Neuronal stem cell (in vitro differentiated cells): ENCODE data around the gene AZU1.
A peak's percentile ranks its signal among the peaks of the same experiment; 100 is the strongest.

Source experiments
- DNase-seq: peaks from one replicate; pipeline ENCODE4 v3.0.0-alpha.2; 2013; ENCODE audit warnings: low spot score
- H2AFZ ChIP-seq: one replicate; pipeline ENCODE4 v1.6.1; 2013; ENCODE audit warnings: mild to moderate bottlenecking, low read length, inconsistent platforms
- H2AK5ac ChIP-seq: 2 replicates; pipeline ENCODE4 v1.6.1; 2013; ENCODE audit warnings: low read depth, mild to moderate bottlenecking, inconsistent platforms, low read length, moderate library complexity, mixed read lengths
- H2BK120ac ChIP-seq: 2 replicates; pipeline ENCODE4 v1.6.1; 2013; ENCODE audit warnings: low read depth, mild to moderate bottlenecking, inconsistent platforms, low read length, moderate library complexity, mixed read lengths
- H2BK12ac ChIP-seq: one replicate; pipeline ENCODE4 v1.6.1; 2013; ENCODE audit warnings: low read length, inconsistent platforms
- H2BK15ac ChIP-seq: 2 replicates; pipeline ENCODE4 v1.6.1; 2013; ENCODE audit warnings: mild to moderate bottlenecking, low read length, inconsistent platforms, mixed read lengths
- H2BK5ac ChIP-seq: one replicate; pipeline ENCODE4 v1.6.1; 2013; ENCODE audit warnings: inconsistent platforms, mild to moderate bottlenecking, low read length, moderate library complexity
- H3K14ac ChIP-seq: one replicate; pipeline ENCODE4 v1.6.1; 2013; ENCODE audit warnings: low read length, inconsistent platforms
- H3K18ac ChIP-seq: 2 replicates; pipeline ENCODE4 v1.6.1; 2013; ENCODE audit warnings: low read length, inconsistent platforms
- H3K23ac ChIP-seq: 2 replicates; pipeline ENCODE4 v1.6.1; 2013; ENCODE audit warnings: low read depth, mild to moderate bottlenecking, mixed read lengths, low read length, inconsistent platforms; ENCODE audit not compliant: poor library complexity
- H3K27ac ChIP-seq: replicated peaks from 3 replicates; pipeline ENCODE4 v1.5.1; 2013; ENCODE audit warnings: low read length, inconsistent platforms
- H3K27me3 ChIP-seq, 3 experiments: 2 replicates each; pipeline ENCODE4 v1.6.1; 2013; ENCODE audit warnings: low read length in 3 of 3, mild to moderate bottlenecking in 2 of 3, inconsistent platforms in 1 of 3, low read depth in 1 of 3, mixed read lengths in 1 of 3, moderate library complexity in 1 of 3; ENCODE audit not compliant: control insufficient read depth in 3 of 3, insufficient read depth in 3 of 3
- H3K36me3 ChIP-seq, 2 donors: replicated peaks in 1 of 2; 2 replicates each; pipeline ENCODE4 v1.6.1; 2013; ENCODE audit warnings: low read length in 2 of 2; ENCODE audit not compliant: control insufficient read depth in 2 of 2, insufficient read depth in 2 of 2
- H3K4ac ChIP-seq: 2 replicates; pipeline ENCODE4 v1.6.1; 2013; ENCODE audit warnings: inconsistent platforms, mild to moderate bottlenecking, low read length, moderate library complexity
- H3K4me1 ChIP-seq, 2 donors: 1 replicate in 1 of 2; 2 replicates in 1 of 2; pipeline ENCODE4 v1.6.1; 2013; ENCODE audit warnings: low read length in 2 of 2, low read depth in 1 of 2; ENCODE audit not compliant: control insufficient read depth in 2 of 2, insufficient read depth in 1 of 2
- H3K4me2 ChIP-seq: one replicate; pipeline ENCODE4 v1.6.1; 2013; ENCODE audit warnings: mild to moderate bottlenecking, low read length, inconsistent platforms; ENCODE audit not compliant: insufficient read depth, poor library complexity, severe bottlenecking
- H3K4me3 ChIP-seq, 2 donors: 2 replicates each; pipeline ENCODE4 v1.5.1; 2013; ENCODE audit warnings: low read length in 2 of 2, mild to moderate bottlenecking in 2 of 2, inconsistent platforms in 1 of 2, moderate library complexity in 1 of 2
- H3K79me1 ChIP-seq: one replicate; pipeline ENCODE4 v1.6.1; 2013; ENCODE audit warnings: low read depth, mild to moderate bottlenecking, inconsistent platforms, low read length, moderate library complexity
- H3K9ac ChIP-seq: one replicate; pipeline ENCODE4 v1.6.1; 2013; ENCODE audit warnings: mild to moderate bottlenecking, low read depth, low read length, inconsistent platforms; ENCODE audit not compliant: poor library complexity
- H3K9me3 ChIP-seq, 2 donors: replicated peaks in 1 of 2; 2 replicates each; pipeline versions ENCODE3 to v1.6.1; 2013; ENCODE audit warnings: low read length in 2 of 2, mild to moderate bottlenecking in 2 of 2, inconsistent platforms in 1 of 2, low read depth in 1 of 2, mixed read lengths in 1 of 2, moderate library complexity in 1 of 2; ENCODE audit not compliant: control insufficient read depth in 2 of 2, insufficient read depth in 1 of 2
- H4K8ac ChIP-seq: one replicate; pipeline ENCODE4 v1.6.1; 2013; ENCODE audit warnings: low read depth, mild to moderate bottlenecking, inconsistent platforms, low read length, moderate library complexity
- H4K91ac ChIP-seq: one replicate; pipeline ENCODE4 v1.6.1; 2013; ENCODE audit warnings: low read length, low read depth, mild to moderate bottlenecking, inconsistent platforms; ENCODE audit not compliant: poor library complexity
- WGBS, 2 donors: extraction: QIAGEN DNeasy Blood & Tissue Kit; methylation state at CpG; one replicate each; pipeline ENCODE4 v1.1.7; 2013; ENCODE audit warnings: missing lambda C conversion rate in 2 of 2, mixed read lengths in 1 of 2; ENCODE audit not compliant: insufficient read length in 2 of 2, insufficient replicate concordance in 1 of 2; ENCODE audit errors: extremely low coverage in 2 of 2; 5-methylcytosine and 5-hydroxymethylcytosine counted together

Gene AZU1

GRCh38 chr19:805166-805551, 22.5 kb upstream of the AZU1 start:
- Histone ChIP-seq H2BK12ac (no peak overlapping the region), H3K4me1 (peaks cover 10 to 24% of the 10 kb centered on the region in 2 donors), H2AFZ (no peak overlapping the region), H4K91ac (no peak overlapping the region), H2AK5ac (no peak overlapping the region), H3K4ac (no peak overlapping the region), H3K4me2 (peak overlapping the region; percentile 11), H3K4me3 (no peak overlapping the region), H2BK15ac (no peak overlapping the region), H3K27ac (no peak overlapping the region), H3K9me3 (no peaks in the 10 kb centered on the region), H2BK5ac (no peak overlapping the region), H3K9ac (peak overlapping the region; percentile 21), H3K23ac (peak overlapping the region; percentile 55), H3K18ac (peak overlapping the region; percentile 28), H3K14ac (no peak overlapping the region), H2BK120ac (peak overlapping the region; percentile 61), H3K27me3 (no peaks in the 10 kb centered on the region), H4K8ac (no peak overlapping the region), H3K36me3 (peaks cover 80 to 100% of the 10 kb centered on the region in 2 donors), H3K79me1 (peaks cover 46% of the 10 kb centered on the region)
- DNase-seq, result no peak
- WGBS, 2 donors, result no CpG with 5 or more reads among the region's 33 CpGs

- no peak for DNase-seq
Observed at GRCh38 chr19:805600-806550, 21.8 kb upstream of the AZU1 start.

GRCh38 chr19:806815-807421, 20.7 kb upstream of the AZU1 start:
- H3K4me2 ChIP-seq, result no peak overlapping the region
- no peak for DNase-seq
- no peak overlapping the region for H3K4ac ChIP-seq
- peak overlapping the region; percentile 91 for H3K23ac ChIP-seq
- H2AK5ac ChIP-seq, result no peak overlapping the region
- H3K27ac ChIP-seq, result no peak overlapping the region
- H3K79me1 ChIP-seq, result peaks cover 41% of the 10 kb centered on the region
- peak overlapping the region in 1 of 2 donors; percentile 29 for H3K4me3 ChIP-seq
- no peak overlapping the region for H2BK5ac ChIP-seq
- no CpG with 5 or more reads among the region's 34 CpGs for WGBS, 2 donors
- H3K4me1 ChIP-seq, result peaks cover 3 to 7% of the 10 kb centered on the region in 2 donors
- H2BK120ac ChIP-seq, result no peak overlapping the region
- no peak overlapping the region for H4K8ac ChIP-seq
- H2BK12ac ChIP-seq, result no peak overlapping the region
- no peaks in the 10 kb centered on the region for H3K9me3 ChIP-seq
- peaks cover 82 to 100% of the 10 kb centered on the region in 2 donors for H3K36me3 ChIP-seq
- H3K14ac ChIP-seq, result no peak overlapping the region
- no peak overlapping the region for H2AFZ ChIP-seq
- no peak overlapping the region for H3K18ac ChIP-seq
- H2BK15ac ChIP-seq, result no peak overlapping the region
- no peak overlapping the region for H4K91ac ChIP-seq
- H3K27me3 ChIP-seq, result no peaks in the 10 kb centered on the region
- peak overlapping the region; percentile 84 for H3K9ac ChIP-seq

More at GRCh38 chr19:805600-806550, 21.8 kb upstream of the AZU1 start:
- Histone ChIP-seq H4K91ac (no peak overlapping the region), H2BK15ac (no peak overlapping the region), H3K4ac (no peak overlapping the region), H3K18ac (no peak overlapping the region), H3K9me3 (no peaks in the 10 kb centered on the region), H3K14ac (no peak overlapping the region), H3K23ac (peak overlapping the region; percentile 55), H2BK5ac (no peak overlapping the region), H2BK120ac (no peak overlapping the region), H2AK5ac (no peak overlapping the region), H3K27ac (no peak overlapping the region), H3K79me1 (peaks cover 49% of the 10 kb centered on the region), H3K9ac (no peak overlapping the region), H3K36me3 (peaks cover 81 to 100% of the 10 kb centered on the region in 2 donors), H3K4me3 (no peak overlapping the region), H2AFZ (no peak overlapping the region), H2BK12ac (peak overlapping the region; percentile 41), H3K27me3 (no peaks in the 10 kb centered on the region), H4K8ac (no peak overlapping the region), H3K4me1 (peaks cover 4 to 18% of the 10 kb centered on the region in 2 donors), H3K4me2 (no peak overlapping the region)
- no CpG with 5 or more reads among the region's 93 CpGs for WGBS, 2 donors
